AG04450 (cell line): ENCODE results near the gene ARID3C. TPM values are rescaled to one million over a fixed set of nuclear protein-coding genes. Genes with fewer than 3 reads are reported as not detected.

ENCODE experiments used
- CTCF ChIA-PET: fragments of 300-600, 350-600 bp; formaldehyde crosslinking; extraction: SDS; loops from one replicate; lab custom pipeline; 2022; ENCODE audit warnings: antibody characterized with exemption, inconsistent platforms; lab: Charles Lee
- POLR2A ChIA-PET: fragments of 350-600 bp; formaldehyde crosslinking; extraction: SDS; loops from one replicate; lab custom pipeline; 2021; ENCODE audit warnings: antibody characterized with exemption, inconsistent platforms; lab: Yijun Ruan, JAX
- DNase-seq: peaks from one replicate; pipeline ENCODE4 v3.0.0-alpha.2; 2011; ENCODE audit warnings: low read depth, low spot score
- H3K27ac ChIP-seq: one replicate; pipeline ENCODE4 v1.5.1; 2012; ENCODE audit warnings: low read depth, low read length, control low read depth
- H3K27me3 ChIP-seq: one replicate; pipeline ENCODE4 v1.6.0; 2012; ENCODE audit warnings: low read length; ENCODE audit not compliant: control insufficient read depth, insufficient read depth
- H3K4me3 ChIP-seq: 2 replicates; pipeline ENCODE4 v1.5.1; 2011; ENCODE audit warnings: mild to moderate bottlenecking, low read depth, low read length, control low read depth
- H3K9me3 ChIP-seq: 2 replicates; pipeline ENCODE4 v1.5.1; 2012; ENCODE audit warnings: low read length; ENCODE audit not compliant: control insufficient read depth, insufficient read depth
- CTCF ChIP-seq: IDR thresholded peaks from 2 replicates; pipeline ENCODE4 v1.5.1; 2011; ENCODE audit warnings: low read depth, low read length, control low read depth, inconsistent platforms
- polyA plus RNA-seq: library from polyadenylated mRNA; depleted of rRNA; stranded (reverse); fragments of >200 nt; gene quantifications from 2 replicates; pipeline ENCODE4 v1.2.3, GENCODE V29; 2011

Gene ARID3C
- polyA plus RNA-seq, 1 experiment = not detected

GRCh38 chr9:34620061-34620994 is 8.5 kb downstream of the ARID3C start, which contains the start of gene DCTN3:
DCTN3 (minus strand) TSS chr9:34620495; CDS start chr9:34620464, 31 bp downstream.
- Histone ChIP-seq H3K4me3 (peak within 1 kb of the TSS; percentile 96), H3K27ac (peak within 1 kb of the TSS; percentile 11), H3K27me3 (peaks cover 26% of the 10 kb centered on the region), H3K9me3 (no peaks in the 10 kb centered on the region; the same call in 1 of the 2 replicates)
- no peak for TF ChIP-seq CTCF
- peak; percentile 82 for DNase-seq
- CTCF ChIA-PET = interaction anchor here (0.6 to 5.0 kb wide), 13 partner anchors 9 to 217 kb away, joined by 3 to 45 read pairs (median 4); partner anchors contain the start of genes GALT, RPP25L and SIGMAR1
- POLR2A ChIA-PET = interaction anchor here (0.7 to 1.5 kb wide), 4 partner anchors 8 to 27 kb away, joined by 3 to 15 read pairs (median 6); partner anchors contain the start of genes GALT, RPP25L and SIGMAR1

- Histone ChIP-seq H3K27me3 (no peaks in the 10 kb centered on the region), H3K4me3 (no peak overlapping the region), H3K27ac (no peak overlapping the region), H3K9me3 (no peaks in the 10 kb centered on the region; the same call in 1 of the 2 replicates)
- no peak for TF ChIP-seq CTCF
- CTCF ChIA-PET = interaction anchor here (0.6 to 7.6 kb wide), 3 partner anchors 19 to 165 kb away, joined by 3 to 111 read pairs (median 3); partner anchors contain the start of gene SIGMAR1
- POLR2A ChIA-PET = no interaction called here
- no peak for DNase-seq
Observed at GRCh38 chr9:34615132-34615531, 13.7 kb downstream of the ARID3C start.

- Histone ChIP-seq H3K4me3 (peak overlapping the region; percentile 67), H3K9me3 (no peaks in the 10 kb centered on the region; the same call in 1 of the 2 replicates), H3K27ac (peak overlapping the region; percentile 47), H3K27me3 (no peaks in the 10 kb centered on the region)
- no peak for DNase-seq
- CTCF ChIA-PET = interaction anchor here (0.6 to 7.6 kb wide), 10 partner anchors 10 to 1741 kb away, joined by 3 to 111 read pairs (median 4); no protein-coding TSS in a partner anchor
- TF ChIP-seq CTCF = peak; percentile 91
- POLR2A ChIA-PET = interaction anchor here (0.7 to 0.9 kb wide), 3 partner anchors 8 to 90 kb away, joined by 3 read pairs; partner anchors contain the start of genes DCTN3 and SIGMAR1
Observed at GRCh38 chr9:34612788-34613390, 16.0 kb downstream of the ARID3C start.

DNA sequence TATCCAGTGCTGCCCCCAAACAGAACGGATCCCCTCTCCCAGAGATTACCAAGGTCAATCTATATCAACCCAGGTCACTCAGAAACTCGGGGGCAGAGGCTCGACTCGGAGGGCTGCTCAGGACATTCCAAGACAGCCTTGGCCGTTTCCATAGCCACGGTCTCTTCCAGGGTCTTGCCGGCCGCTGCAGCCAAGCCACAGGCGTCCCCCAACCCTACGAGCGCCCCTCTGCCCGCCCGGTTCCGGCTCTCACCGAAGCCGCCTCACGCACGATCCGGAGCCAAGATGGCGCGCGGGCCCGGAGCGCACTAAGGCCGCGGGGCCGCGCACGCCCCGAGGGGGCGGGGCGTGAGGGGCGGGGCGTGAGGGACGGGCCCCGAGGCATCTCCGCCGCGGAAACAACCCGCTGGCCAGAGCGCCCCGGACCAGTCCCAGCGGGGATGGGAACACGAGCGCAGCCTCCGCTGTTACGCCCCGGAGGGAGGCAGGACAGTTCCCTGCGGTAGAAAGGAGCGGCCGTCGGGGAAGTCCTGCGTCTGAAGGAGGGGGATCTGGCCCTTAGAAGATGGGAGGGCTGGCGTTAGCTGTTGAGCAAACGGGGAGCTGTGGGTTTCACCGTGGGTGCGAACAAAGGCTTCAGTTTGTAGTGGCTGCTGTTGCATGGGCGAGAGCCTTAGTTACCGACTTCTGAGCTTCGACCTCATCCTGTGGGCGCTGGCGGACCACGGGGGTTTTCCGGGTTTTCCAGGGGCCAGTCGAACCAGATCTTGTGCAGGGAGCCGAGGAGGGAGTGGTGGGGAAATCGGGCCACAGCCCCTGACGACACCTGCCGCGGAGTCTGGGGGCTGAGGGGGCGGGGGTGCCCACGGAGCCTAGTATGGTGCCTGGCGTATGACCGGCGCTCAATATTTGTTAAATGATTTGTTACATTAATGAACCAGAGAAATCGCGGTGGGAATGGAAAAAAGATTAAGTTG is 16.8 kb downstream of the ARID3C start, which contains the start of gene RPP25L:
TSS of gene RPP25L (minus strand) at position 287 of the 977 bp plus-strand sequence. CDS start 801 bp downstream, outside the sequence.
- no peaks in the 10 kb centered on the region; the same call in 1 of the 2 replicates for H3K9me3 ChIP-seq
- peak; percentile 42 for DNase-seq
- TF ChIP-seq CTCF = no peak
- peak within 1 kb of the TSS; percentile 86 for H3K4me3 ChIP-seq
- peak within 1 kb of the TSS; percentile 47 for H3K27ac ChIP-seq
- CTCF ChIA-PET = interaction anchor here (0.7 to 7.6 kb wide), 9 partner anchors 8 to 208 kb away, joined by 3 to 111 read pairs (median 4); partner anchors contain the start of gene DCTN3
- POLR2A ChIA-PET = interaction anchor here (0.7 to 0.9 kb wide), 3 partner anchors 8 to 90 kb away, joined by 3 read pairs; partner anchors contain the start of genes DCTN3 and SIGMAR1
- no peaks in the 10 kb centered on the region for H3K27me3 ChIP-seq
